ENCODE measurements around the gene TMEM45A. TPM values are rescaled to one million over a fixed set of nuclear protein-coding genes. Genes with fewer than 3 reads are reported as not detected.
"Not testable (repeated sequence)": the region's sequence is repeated elsewhere in the genome, so short reads cannot be mapped to it uniquely, and the experiment has no call there.

The TMEM45A gene
- total RNA-seq, 1 donor from 2014 or later = 30.9 TPM

DNA sequence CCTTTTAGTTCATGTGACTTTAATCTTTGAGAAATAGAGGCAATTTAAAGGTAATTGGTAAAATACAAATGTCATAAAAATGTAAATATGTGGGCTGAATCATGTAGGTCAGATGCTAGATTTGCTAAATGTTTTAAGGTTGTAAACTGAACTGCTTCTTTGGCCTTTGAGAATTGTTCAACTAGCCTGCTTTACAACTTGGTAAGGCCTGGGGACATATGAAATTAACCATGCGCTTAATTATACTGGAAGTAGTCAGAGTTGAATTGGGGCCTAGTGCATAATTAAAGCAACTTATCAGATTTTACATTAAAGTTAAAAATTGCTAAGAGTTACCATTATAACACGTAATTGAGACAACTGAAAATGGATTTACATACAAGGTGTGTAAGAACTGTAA, 21.0 kb upstream of the TMEM45A start:
- intact Hi-C loops (cut with DNase I) = no loop called here
- Histone ChIP-seq H3K4me3 (no peak overlapping the region), H3K27ac (no peak overlapping the region), H3K27me3 (no peaks in the 10 kb centered on the region), H3K9me3 (no peaks in the 10 kb centered on the region), H3K4me1 (no peaks in the 10 kb centered on the region), H3K36me3 (no peaks in the 10 kb centered on the region)
- no peak for DNase-seq (ENCODE audit: low spot score in 2 of 2)
- TF ChIP-seq, protein P1, sequence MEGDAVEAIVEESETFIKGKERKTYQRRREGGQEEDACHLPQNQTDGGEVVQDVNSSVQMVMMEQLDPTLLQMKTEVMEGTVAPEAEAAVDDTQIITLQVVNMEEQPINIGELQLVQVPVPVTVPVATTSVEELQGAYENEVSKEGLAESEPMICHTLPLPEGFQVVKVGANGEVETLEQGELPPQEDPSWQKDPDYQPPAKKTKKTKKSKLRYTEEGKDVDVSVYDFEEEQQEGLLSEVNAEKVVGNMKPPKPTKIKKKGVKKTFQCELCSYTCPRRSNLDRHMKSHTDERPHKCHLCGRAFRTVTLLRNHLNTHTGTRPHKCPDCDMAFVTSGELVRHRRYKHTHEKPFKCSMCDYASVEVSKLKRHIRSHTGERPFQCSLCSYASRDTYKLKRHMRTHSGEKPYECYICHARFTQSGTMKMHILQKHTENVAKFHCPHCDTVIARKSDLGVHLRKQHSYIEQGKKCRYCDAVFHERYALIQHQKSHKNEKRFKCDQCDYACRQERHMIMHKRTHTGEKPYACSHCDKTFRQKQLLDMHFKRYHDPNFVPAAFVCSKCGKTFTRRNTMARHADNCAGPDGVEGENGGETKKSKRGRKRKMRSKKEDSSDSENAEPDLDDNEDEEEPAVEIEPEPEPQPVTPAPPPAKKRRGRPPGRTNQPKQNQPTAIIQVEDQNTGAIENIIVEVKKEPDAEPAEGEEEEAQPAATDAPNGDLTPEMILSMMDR (IDR thresholded peaks at IDR 0.05) = no peak

DNA sequence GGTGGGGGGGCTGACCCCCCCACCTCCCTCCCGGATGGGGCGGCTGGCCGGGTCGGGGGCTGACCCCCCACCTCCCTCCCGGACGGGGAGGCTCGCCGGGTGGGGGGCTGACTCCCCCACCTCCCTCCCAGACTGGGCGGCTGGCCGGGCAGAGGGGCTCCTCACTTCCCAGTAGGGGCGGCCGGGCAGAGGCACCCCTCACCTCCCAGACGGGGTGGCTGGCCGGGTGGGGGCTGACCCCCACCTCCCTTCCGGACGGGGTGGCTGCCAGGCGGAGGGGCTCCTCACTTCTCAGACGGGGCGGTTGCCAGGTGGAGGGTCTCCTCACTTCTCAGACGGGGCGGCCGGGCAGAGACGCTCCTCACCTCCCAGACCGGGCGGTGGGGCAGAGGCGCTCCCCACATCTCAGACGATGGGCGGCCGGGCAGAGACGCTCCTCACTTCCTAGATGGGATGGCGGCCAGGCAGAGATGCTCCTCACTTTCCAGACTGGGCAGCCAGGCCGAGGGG, 14.5 kb upstream of the TMEM45A start:
- H3K4me1 ChIP-seq; H3K27me3 ChIP-seq; intact Hi-C loops (cut with DNase I); H3K9me3 ChIP-seq; DNase-seq (ENCODE audit: low spot score in 2 of 2); H3K4me3 ChIP-seq; H3K36me3 ChIP-seq; H3K27ac ChIP-seq: not testable (repeated sequence)

DNA sequence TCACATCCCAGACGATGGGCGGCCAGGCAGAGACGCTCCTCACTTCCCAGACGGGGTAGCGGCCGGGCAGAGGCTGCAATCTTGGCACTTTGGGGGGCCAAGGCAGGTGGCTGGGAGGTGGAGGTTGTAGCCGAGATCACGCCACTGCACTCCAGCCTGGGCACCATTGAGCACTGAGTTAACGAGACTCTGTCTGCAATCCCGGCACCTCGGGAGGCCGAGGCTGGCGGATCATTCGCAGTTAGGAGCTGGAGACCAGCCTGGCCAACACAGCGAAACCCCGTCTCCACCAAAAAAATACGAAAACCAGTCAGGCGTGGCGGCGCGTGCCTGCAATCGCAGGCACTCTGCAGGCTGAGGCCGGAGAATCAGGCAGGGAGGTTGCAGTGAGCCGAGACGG, 13.9 kb upstream of the TMEM45A start:
- H3K36me3 ChIP-seq; H3K4me1 ChIP-seq; H3K27me3 ChIP-seq; H3K9me3 ChIP-seq; H3K4me3 ChIP-seq; DNase-seq (ENCODE audit: low spot score in 2 of 2); H3K27ac ChIP-seq; intact Hi-C loops (cut with DNase I): not testable (repeated sequence)

DNA sequence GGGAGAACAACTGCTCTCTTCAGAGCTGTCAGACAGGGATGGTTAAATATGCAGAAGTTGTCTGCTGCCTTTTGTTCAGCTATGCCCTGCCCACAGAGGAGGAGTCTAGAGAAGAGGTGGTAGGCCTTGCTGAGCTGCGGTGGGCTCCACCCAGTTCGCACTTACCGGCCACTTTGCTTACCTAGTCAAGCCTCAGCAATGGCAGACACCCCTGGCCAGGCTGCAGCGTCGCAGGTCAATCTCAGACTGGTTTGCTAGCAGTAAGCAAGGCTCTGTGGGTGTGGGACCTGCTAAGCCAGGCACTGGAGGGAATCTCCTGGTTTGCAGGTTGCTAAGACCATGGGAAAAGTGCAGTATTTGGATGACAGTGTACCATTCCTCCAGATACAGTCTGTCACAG, 12.3 kb upstream of the TMEM45A start:
- TF ChIP-seq, protein P1 (IDR thresholded peaks at IDR 0.05) = no peak
- Histone ChIP-seq H3K4me1 (no peaks in the 10 kb centered on the region), H3K27ac (no peak overlapping the region), H3K9me3 (no peaks in the 10 kb centered on the region), H3K27me3 (no peaks in the 10 kb centered on the region), H3K36me3 (no peaks in the 10 kb centered on the region), H3K4me3 (no peak overlapping the region)
- DNase-seq (ENCODE audit: low spot score in 2 of 2) = no peak
- intact Hi-C loops (cut with DNase I) = no loop called here

DNA sequence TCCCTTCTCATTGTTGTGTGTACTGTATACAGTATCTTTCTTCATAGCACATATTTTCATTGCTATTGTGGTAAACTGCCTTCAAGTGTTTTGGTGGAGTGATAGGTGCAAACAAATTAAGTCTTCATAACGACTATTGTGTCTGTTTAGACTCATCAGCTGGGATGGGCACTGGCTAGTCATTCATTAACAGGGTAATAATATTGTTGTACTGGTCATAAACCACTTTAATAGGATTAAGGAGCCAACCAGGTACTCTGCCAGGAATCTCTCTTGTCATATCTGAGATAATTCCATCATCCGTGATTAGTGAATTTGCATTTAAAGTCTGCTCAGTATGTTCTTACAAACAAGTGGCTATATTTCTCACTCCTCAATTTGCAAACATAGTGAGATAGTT, 10.2 kb upstream of the TMEM45A start:
- Histone ChIP-seq H3K27ac (no peak overlapping the region), H3K36me3 (no peaks in the 10 kb centered on the region), H3K27me3 (no peaks in the 10 kb centered on the region), H3K4me3 (no peak overlapping the region), H3K9me3 (no peaks in the 10 kb centered on the region), H3K4me1 (no peaks in the 10 kb centered on the region)
- TF ChIP-seq, protein P1 (IDR thresholded peaks at IDR 0.05) = no peak
- DNase-seq (ENCODE audit: low spot score in 2 of 2) = no peak
- intact Hi-C loops (cut with DNase I) = no loop called here

DNA sequence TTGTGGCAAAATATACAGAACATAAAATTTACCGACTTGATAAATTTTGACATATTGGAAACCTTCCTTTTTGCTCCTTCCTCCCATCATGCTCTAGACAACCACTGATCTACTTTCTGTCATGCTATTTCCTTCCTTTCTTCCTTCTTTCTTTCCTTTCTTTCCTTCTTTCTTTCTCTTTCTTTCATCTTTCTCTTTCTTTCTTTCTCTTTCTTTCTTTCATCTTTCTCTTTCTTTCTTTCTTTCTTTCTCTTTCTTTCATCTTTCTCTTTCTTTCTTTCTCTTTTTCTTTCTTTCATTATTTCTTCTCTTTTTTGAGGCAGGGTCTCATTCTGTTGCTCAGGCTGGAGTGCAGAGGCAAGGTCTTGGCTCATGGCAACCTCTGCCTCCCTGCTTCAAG, 8.9 kb upstream of the TMEM45A start:
- no peak for DNase-seq (ENCODE audit: low spot score in 2 of 2)
- Histone ChIP-seq H3K9me3 (no peaks in the 10 kb centered on the region), H3K27ac (no peak overlapping the region), H3K4me3 (no peak overlapping the region), H3K36me3 (no peaks in the 10 kb centered on the region), H3K4me1 (no peaks in the 10 kb centered on the region), H3K27me3 (no peaks in the 10 kb centered on the region)
- intact Hi-C loops (cut with DNase I) = no loop called here
- TF ChIP-seq, protein P1 (IDR thresholded peaks at IDR 0.05) = no peak

DNA sequence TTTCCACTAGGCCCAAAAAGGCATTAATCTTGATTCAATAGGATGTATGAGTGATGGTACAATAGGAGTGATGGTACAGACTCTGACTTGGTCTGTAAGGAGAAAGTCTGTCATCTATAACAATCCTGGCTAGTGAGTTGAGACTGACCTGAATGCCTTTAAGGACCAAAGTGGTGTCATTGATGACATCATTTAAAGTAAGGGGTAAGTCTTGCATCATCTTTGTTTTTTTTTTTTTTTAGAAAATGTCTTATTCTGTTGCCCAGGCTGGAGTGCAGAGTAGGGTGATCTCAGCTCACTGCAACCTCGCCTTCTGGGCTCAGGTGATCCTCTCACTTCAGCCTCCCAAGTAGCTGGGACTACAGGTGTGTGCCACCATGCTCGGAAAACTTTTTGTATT, 5.6 kb upstream of the TMEM45A start:
- Histone ChIP-seq H3K27ac (no peak overlapping the region), H3K27me3 (no peaks in the 10 kb centered on the region), H3K36me3 (no peaks in the 10 kb centered on the region), H3K4me3 (no peak overlapping the region), H3K9me3 (no peaks in the 10 kb centered on the region), H3K4me1 (peaks cover 0 to 2% of the 10 kb centered on the region in 2 donors)
- intact Hi-C loops (cut with DNase I) = no loop called here
- TF ChIP-seq, protein P1 (IDR thresholded peaks at IDR 0.05) = no peak
- no peak for DNase-seq (ENCODE audit: low spot score in 2 of 2)
